OCI-M2 (cell line): ENCODE measurements around the gene PPP1R12C.

ENCODE experiments used
- DNase-seq: peaks from one replicate; lab custom pipeline; 2025; ENCODE audit not compliant: unreplicated experiment; lab: John Stamatoyannopoulos, UW

The PPP1R12C gene

GRCh38 chr19:55146705-55147273 is 29.4 kb upstream of the PPP1R12C start:
- DNase-seq, result no peak

- peak; percentile 56 for DNase-seq
Observed at GRCh38 chr19:55146078-55146704, 28.8 kb upstream of the PPP1R12C start.

GRCh38 chr19:55145232-55145631 is 27.8 kb upstream of the PPP1R12C start:
- DNase-seq, result no peak

GRCh38 chr19:55141696-55142095 is 24.3 kb upstream of the PPP1R12C start:
- no peak for DNase-seq

- DNase-seq, result no peak
Observed at GRCh38 chr19:55137915-55138314, 20.5 kb upstream of the PPP1R12C start.

- DNase-seq, result no peak
Observed at GRCh38 chr19:55136399-55137102, 19.1 kb upstream of the PPP1R12C start.

GRCh38 chr19:55134736-55135135 is 17.3 kb upstream of the PPP1R12C start:
- no peak for DNase-seq

- DNase-seq, result no peak
Observed at GRCh38 chr19:55133639-55134444, 16.4 kb upstream of the PPP1R12C start.

- no peak for DNase-seq
Observed at GRCh38 chr19:55132453-55133129, 15.2 kb upstream of the PPP1R12C start.

- no peak for DNase-seq
Observed at GRCh38 chr19:55131421-55131820, 14.0 kb upstream of the PPP1R12C start.

- DNase-seq, result no peak
Observed at GRCh38 chr19:55119053-55119452, 1.6 kb upstream of the PPP1R12C start.

GRCh38 chr19:55118401-55118991 is 1.1 kb upstream of the PPP1R12C start:
- DNase-seq, result no peak

GRCh38 chr19:55117663-55118391 is 390 bp upstream of the PPP1R12C start:
- peak; percentile 84 for DNase-seq

- no peak for DNase-seq
Observed at GRCh38 chr19:55116232-55116858, 1.1 kb downstream of the PPP1R12C start.

GRCh38 chr19:55115446-55116065 is 1.9 kb downstream of the PPP1R12C start:
- DNase-seq, result no peak

- no peak for DNase-seq
Observed at GRCh38 chr19:55114566-55115145, 2.8 kb downstream of the PPP1R12C start.

- no peak for DNase-seq
Observed at GRCh38 chr19:55113570-55114039, 3.8 kb downstream of the PPP1R12C start.

- no peak for DNase-seq
Observed at GRCh38 chr19:55112777-55113569, 4.5 kb downstream of the PPP1R12C start.
